ENCODE results near the gene CORO1C. TPM values are rescaled to one million over a fixed set of nuclear protein-coding genes. Genes with fewer than 3 reads are reported as not detected.

CORO1C gene
- polyA plus RNA-seq, 1 donor from 2014 or later = 123 TPM

GRCh38 chr12:108773798-108774788 lies 42.8 kb upstream of the CORO1C start:
- H3K27me3 ChIP-seq (ENCODE audit: insufficient read depth, low read depth, low read length) = no peaks in the 10 kb centered on the region
- no peaks in the 10 kb centered on the region for H3K79me2 ChIP-seq (replicated peaks; ENCODE audit: insufficient read depth, low read length)
- TF ChIP-seq MXI1 (conservative IDR thresholded peaks at IDR 0.05; ENCODE audit: poor library complexity, severe bottlenecking) = no peak
- TF ChIP-seq TAF1 (IDR thresholded peaks at IDR 0.05; ENCODE audit: low read depth) = no peak
- no peak for TF ChIP-seq RAD21 (conservative IDR thresholded peaks at IDR 0.05)
- no peak for TF ChIP-seq EP300 (conservative IDR thresholded peaks at IDR 0.05; ENCODE audit: poor library complexity, severe bottlenecking)
- TF ChIP-seq REST (IDR thresholded peaks at IDR 0.05; ENCODE audit: borderline replicate concordance) = no peak
- no peak for TF ChIP-seq CTCF (IDR thresholded peaks at IDR 0.05; ENCODE audit: poor library complexity, severe bottlenecking)
- TF ChIP-seq POLR2AphosphoS5 (IDR thresholded peaks at IDR 0.05) = no peak
- no peak for TF ChIP-seq SMC3 (conservative IDR thresholded peaks at IDR 0.05; ENCODE audit: poor library complexity)
- TF ChIP-seq EZH2 (IDR thresholded peaks at IDR 0.05; ENCODE audit: borderline replicate concordance, insufficient read depth, low read length, poor library complexity, severe bottlenecking) = no peak
- H2AFZ ChIP-seq (ENCODE audit: low read depth, low read length) = no peak overlapping the region
- no peak overlapping the region for H3K4me3 ChIP-seq (ENCODE audit: low read length)
- no peaks in the 10 kb centered on the region for H3K9me2 ChIP-seq (ENCODE audit: insufficient read depth, low read length)
- no peak overlapping the region for H3K4me2 ChIP-seq (ENCODE audit: low read length)
- no peaks in the 10 kb centered on the region for H4K20me1 ChIP-seq (ENCODE audit: insufficient read depth)
- no peak overlapping the region for H3K9ac ChIP-seq (ENCODE audit: low read length)
- no peaks in the 10 kb centered on the region for H3F3A ChIP-seq (ENCODE audit: insufficient read depth, low read length, poor library complexity, severe bottlenecking)
- no peaks in the 10 kb centered on the region for H3K36me3 ChIP-seq (ENCODE audit: insufficient read depth, low read length)
- H3K27ac ChIP-seq (ENCODE audit: low read length) = no peak overlapping the region
- H3K9me3 ChIP-seq (ENCODE audit: low read length) = no peaks in the 10 kb centered on the region

GRCh38 chr12:108772891-108773797 lies 41.8 kb upstream of the CORO1C start:
- H3K4me3 ChIP-seq (ENCODE audit: low read length) = no peak overlapping the region
- H3K9me2 ChIP-seq (ENCODE audit: insufficient read depth, low read length) = no peaks in the 10 kb centered on the region
- H3K4me2 ChIP-seq (ENCODE audit: low read length) = no peak overlapping the region

More at GRCh38 chr12:108772891-108773797, 41.8 kb upstream of the CORO1C start:
- no peaks in the 10 kb centered on the region for H4K20me1 ChIP-seq (ENCODE audit: insufficient read depth)
- H3K27me3 ChIP-seq (ENCODE audit: insufficient read depth, low read depth, low read length) = no peaks in the 10 kb centered on the region
- no peaks in the 10 kb centered on the region for H3K79me2 ChIP-seq (replicated peaks; ENCODE audit: insufficient read depth, low read length)
- no peak overlapping the region for H2AFZ ChIP-seq (ENCODE audit: low read depth, low read length)
- H3F3A ChIP-seq (ENCODE audit: insufficient read depth, low read length, poor library complexity, severe bottlenecking) = no peaks in the 10 kb centered on the region
- no peaks in the 10 kb centered on the region for H3K36me3 ChIP-seq (ENCODE audit: insufficient read depth, low read length)
- no peak overlapping the region for H3K27ac ChIP-seq (ENCODE audit: low read length)
- H3K9ac ChIP-seq (ENCODE audit: low read length) = no peak overlapping the region
- no peaks in the 10 kb centered on the region for H3K9me3 ChIP-seq (ENCODE audit: low read length)
- TF ChIP-seq EZH2 (IDR thresholded peaks at IDR 0.05; ENCODE audit: borderline replicate concordance, insufficient read depth, low read length, poor library complexity, severe bottlenecking) = no peak
